ENCODE results near the gene CAMTA1. TPM values are rescaled to one million over a fixed set of nuclear protein-coding genes. Genes with fewer than 3 reads are reported as not detected.

CAMTA1 gene
- total RNA-seq, 3 donors from 2014 or later: 73.4 to 114 (median 82.6) TPM

DNA sequence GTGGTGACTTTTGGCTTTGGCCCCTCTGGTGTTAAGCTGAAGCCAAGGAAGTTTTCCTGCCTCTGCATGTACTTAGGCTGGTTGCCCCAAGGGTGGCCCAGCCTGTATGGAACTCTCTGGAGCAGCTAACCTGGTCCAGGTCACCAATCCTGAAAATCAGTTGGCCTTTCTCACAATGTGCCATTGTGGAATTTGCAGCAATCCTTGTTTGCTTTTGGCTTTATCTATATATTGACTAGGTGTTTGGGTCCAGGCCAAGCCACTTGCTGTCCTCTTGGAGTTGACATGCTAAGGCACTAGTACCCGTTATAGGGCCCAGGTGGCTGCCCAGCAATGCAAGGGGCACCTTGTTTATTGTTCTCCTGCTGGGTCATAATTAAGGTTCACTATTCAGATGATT lies 124.6 kb downstream of the CAMTA1 start:
- Histone ChIP-seq H3K9me3 (no peaks in the 10 kb centered on the region), H3K4me3 (no peak overlapping the region), H3K4me1 (ENCODE audit: low read depth) (no peaks in the 10 kb centered on the region), H3K36me3 (ENCODE audit: low read depth) (no peaks in the 10 kb centered on the region)
- TF ChIP-seq, protein P1, sequence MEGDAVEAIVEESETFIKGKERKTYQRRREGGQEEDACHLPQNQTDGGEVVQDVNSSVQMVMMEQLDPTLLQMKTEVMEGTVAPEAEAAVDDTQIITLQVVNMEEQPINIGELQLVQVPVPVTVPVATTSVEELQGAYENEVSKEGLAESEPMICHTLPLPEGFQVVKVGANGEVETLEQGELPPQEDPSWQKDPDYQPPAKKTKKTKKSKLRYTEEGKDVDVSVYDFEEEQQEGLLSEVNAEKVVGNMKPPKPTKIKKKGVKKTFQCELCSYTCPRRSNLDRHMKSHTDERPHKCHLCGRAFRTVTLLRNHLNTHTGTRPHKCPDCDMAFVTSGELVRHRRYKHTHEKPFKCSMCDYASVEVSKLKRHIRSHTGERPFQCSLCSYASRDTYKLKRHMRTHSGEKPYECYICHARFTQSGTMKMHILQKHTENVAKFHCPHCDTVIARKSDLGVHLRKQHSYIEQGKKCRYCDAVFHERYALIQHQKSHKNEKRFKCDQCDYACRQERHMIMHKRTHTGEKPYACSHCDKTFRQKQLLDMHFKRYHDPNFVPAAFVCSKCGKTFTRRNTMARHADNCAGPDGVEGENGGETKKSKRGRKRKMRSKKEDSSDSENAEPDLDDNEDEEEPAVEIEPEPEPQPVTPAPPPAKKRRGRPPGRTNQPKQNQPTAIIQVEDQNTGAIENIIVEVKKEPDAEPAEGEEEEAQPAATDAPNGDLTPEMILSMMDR (IDR thresholded peaks at IDR 0.05): no peak
- peak; percentile 61 for ATAC-seq
- no peak for DNase-seq
- intact Hi-C loops (cut with DNase I, micrococcal nuclease): no loop called here

DNA sequence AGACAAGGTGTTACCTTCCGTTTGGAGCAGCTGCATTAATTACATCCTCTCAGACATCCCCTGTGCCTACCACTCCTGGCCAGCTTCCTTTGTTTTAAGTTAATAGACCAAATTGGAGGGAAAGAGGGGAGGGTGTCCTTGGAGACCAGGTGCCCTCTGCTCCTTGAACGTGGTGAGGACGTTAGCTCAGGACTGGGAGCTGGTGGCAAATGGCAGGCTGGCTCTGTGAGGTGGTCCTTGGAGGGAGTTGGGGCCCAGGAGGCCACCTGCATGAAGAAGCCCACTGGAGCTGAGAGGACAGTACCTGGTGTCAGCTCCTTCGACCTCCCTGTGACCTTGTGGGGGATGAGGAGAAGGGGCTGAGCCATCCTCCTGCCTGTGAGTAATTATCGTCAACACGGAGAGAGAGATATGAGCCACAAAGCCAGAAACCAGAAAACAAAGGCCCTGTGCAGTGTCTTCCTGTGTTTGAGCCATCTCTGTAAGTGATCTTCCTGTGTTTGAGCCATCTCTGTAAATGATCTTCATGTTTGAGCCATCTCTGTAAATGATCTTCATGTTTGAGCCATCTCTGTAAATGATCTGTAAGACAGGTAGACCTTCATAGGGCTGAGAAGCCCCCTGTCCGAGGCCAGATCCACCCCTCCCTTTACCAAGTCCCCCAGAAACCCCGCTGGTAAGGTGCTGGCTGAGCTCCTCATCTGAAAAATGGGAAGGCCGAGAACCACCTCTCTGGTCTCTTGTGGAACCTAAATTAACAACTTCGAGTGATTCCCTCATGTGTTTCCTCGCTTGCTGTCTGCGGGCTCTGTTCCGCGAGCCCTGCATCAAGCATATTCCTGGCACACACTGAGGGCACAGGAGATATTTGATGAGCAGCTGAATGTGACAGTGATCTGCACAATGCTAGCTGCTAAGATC lies 126.0 kb downstream of the CAMTA1 start:
- Histone ChIP-seq H3K4me3 (no peak overlapping the region), H3K4me1 (ENCODE audit: low read depth) (no peaks in the 10 kb centered on the region), H3K9me3 (no peaks in the 10 kb centered on the region), H3K36me3 (ENCODE audit: low read depth) (no peaks in the 10 kb centered on the region)
- ATAC-seq (no peak), DNase-seq (no peak)
- intact Hi-C loops (cut with DNase I, micrococcal nuclease): no loop called here
- TF ChIP-seq, protein P1 (IDR thresholded peaks at IDR 0.05): no peak

- TF ChIP-seq, protein P1 (IDR thresholded peaks at IDR 0.05): no peak
- Histone ChIP-seq H3K9me3 (no peaks in the 10 kb centered on the region), H3K36me3 (ENCODE audit: low read depth) (no peaks in the 10 kb centered on the region), H3K4me1 (ENCODE audit: low read depth) (no peaks in the 10 kb centered on the region), H3K4me3 (no peak overlapping the region)
- DNase-seq (no peak), ATAC-seq (no peak)
- intact Hi-C loops (cut with DNase I, micrococcal nuclease): no loop called here
These were observed 126.7 kb downstream of the CAMTA1 start for GRCh38 chr1:6911974-6912373.

GRCh38 chr1:6912518-6912917 lies 127.3 kb downstream of the CAMTA1 start:
- H3K4me1 ChIP-seq (ENCODE audit: low read depth): no peaks in the 10 kb centered on the region
- ATAC-seq (no peak), DNase-seq (no peak)
- H3K9me3 ChIP-seq: no peaks in the 10 kb centered on the region
- intact Hi-C loops (cut with DNase I, micrococcal nuclease): no loop called here
- TF ChIP-seq, protein P1 (IDR thresholded peaks at IDR 0.05): no peak
- no peak overlapping the region for H3K4me3 ChIP-seq
- H3K36me3 ChIP-seq (ENCODE audit: low read depth): no peaks in the 10 kb centered on the region

DNA sequence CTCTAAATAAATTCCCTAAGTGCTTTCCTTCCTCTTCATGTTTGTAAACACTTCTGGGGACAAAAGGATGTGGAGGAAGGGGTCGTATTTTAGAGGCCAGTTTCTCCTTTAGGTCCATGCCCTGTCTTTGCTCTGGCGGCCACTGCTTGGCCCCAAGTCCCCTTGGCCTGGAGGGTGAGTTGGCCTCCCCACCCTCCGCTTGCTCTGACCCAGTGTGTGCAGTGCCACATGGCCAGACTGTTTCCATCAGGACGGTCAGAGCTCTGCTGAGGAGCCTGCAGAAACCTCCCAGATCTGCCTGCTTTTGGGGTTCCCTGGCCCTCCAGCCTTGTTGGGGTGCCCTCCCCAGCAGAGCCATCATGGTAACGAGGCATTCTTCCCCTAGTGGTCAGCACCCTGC lies 127.8 kb downstream of the CAMTA1 start:
- TF ChIP-seq, protein P1 (IDR thresholded peaks at IDR 0.05): no peak
- no peak overlapping the region for H3K4me3 ChIP-seq
- H3K4me1 ChIP-seq (ENCODE audit: low read depth): no peaks in the 10 kb centered on the region
- ATAC-seq: no peak
- intact Hi-C loops (cut with DNase I, micrococcal nuclease): no loop called here
- no peaks in the 10 kb centered on the region for H3K36me3 ChIP-seq (ENCODE audit: low read depth)
- no peaks in the 10 kb centered on the region for H3K9me3 ChIP-seq
- DNase-seq: no peak

Data from mucosa of descending colon (tissue), 3 donors.